Omental fat pad (tissue), 4 donors: ENCODE data around the gene ACBD6. TPM values are rescaled to one million over a fixed set of nuclear protein-coding genes. Genes with fewer than 3 reads are reported as not detected.

Experiments
- ATAC-seq: fragments of 150-250 bp; one replicate; pipeline ENCODE4 v1.9.1; 2016; ENCODE audit warnings: mild to moderate bottlenecking, moderate library complexity; ENCODE audit not compliant: low FRiP score
- DNase-seq: peaks from one replicate; pipeline ENCODE4 v3.0.0-alpha.2; 2019; ENCODE audit warnings: low spot score
- total RNA-seq, 4 donors: library from RNA; depleted of rRNA; stranded (reverse); fragments of >200 nt; gene quantifications; one replicate each; pipeline ENCODE4 v1.1.0, GENCODE V29; 2016
- TF ChIP-seq, protein P1 (sequence below), 3 donors: fragments of 450-650 bp; IDR thresholded peaks; one replicate each; pipeline ENCODE4 v1.5.1; 2016 to 2017; ENCODE audit warnings: antibody characterized with exemption in 3 of 3, mild to moderate bottlenecking in 3 of 3, moderate library complexity in 2 of 3

ACBD6 gene
- total RNA-seq, 4 donors from 2014 or later = 30.0 to 46.2 (median 38.9) TPM

GRCh38 chr1:180503280-180503862 is 994 bp upstream of the ACBD6 start:
- peak; percentile 20 for ATAC-seq

GRCh38 chr1:180501865-180502360 is 464 bp downstream of the ACBD6 start:
- TF ChIP-seq, protein P1, sequence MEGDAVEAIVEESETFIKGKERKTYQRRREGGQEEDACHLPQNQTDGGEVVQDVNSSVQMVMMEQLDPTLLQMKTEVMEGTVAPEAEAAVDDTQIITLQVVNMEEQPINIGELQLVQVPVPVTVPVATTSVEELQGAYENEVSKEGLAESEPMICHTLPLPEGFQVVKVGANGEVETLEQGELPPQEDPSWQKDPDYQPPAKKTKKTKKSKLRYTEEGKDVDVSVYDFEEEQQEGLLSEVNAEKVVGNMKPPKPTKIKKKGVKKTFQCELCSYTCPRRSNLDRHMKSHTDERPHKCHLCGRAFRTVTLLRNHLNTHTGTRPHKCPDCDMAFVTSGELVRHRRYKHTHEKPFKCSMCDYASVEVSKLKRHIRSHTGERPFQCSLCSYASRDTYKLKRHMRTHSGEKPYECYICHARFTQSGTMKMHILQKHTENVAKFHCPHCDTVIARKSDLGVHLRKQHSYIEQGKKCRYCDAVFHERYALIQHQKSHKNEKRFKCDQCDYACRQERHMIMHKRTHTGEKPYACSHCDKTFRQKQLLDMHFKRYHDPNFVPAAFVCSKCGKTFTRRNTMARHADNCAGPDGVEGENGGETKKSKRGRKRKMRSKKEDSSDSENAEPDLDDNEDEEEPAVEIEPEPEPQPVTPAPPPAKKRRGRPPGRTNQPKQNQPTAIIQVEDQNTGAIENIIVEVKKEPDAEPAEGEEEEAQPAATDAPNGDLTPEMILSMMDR (IDR thresholded peaks at IDR 0.05) = no peak
- ATAC-seq = no peak
- no peak for DNase-seq

More at GRCh38 chr1:180503280-180503862, 994 bp upstream of the ACBD6 start:
- DNase-seq = no peak
- TF ChIP-seq, protein P1 (IDR thresholded peaks at IDR 0.05) = no peak

GRCh38 chr1:180500689-180501088 is 1.7 kb downstream of the ACBD6 start:
- DNase-seq = no peak
- TF ChIP-seq, protein P1 (IDR thresholded peaks at IDR 0.05) = no peak
- ATAC-seq = no peak

DNA sequence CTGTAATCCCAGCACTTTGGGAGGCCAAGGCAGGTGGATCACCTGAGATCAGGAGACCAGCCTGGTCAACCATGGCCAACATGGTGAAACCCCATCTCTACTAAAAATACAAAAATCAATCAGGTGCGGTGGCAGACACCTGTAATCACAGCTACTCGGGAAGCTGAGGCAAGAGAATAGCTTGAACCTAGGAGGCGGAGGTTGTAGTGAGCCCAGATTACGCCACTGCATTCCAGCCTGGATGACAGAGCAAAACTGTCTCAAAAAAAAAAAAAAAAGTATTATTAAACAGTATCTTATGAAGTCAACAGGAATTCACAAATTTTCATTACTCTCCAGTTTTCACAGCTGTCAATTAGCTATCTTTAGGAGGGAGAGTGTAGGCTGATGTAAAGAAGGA is 3.8 kb downstream of the ACBD6 start:
- TF ChIP-seq, protein P1 (IDR thresholded peaks at IDR 0.05) = no peak
- ATAC-seq (no peak), DNase-seq (no peak)

DNA sequence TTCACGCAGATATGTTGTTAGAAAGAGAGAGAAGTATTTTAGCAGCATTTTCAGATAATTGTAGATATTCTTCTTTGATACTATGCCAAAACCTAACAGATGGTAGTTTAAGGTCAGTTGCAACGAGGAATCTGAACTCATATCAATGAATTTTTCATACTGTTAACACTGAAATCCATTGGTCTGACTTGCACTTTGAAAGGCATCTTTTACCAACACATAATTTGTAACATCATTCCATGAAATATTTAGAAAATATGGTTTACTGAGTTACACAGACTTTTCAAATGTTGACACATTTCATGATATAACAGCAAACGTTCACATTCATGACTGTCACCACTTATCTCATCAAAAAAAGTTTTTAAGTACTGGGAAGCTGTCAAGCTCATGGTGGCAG is 4.6 kb downstream of the ACBD6 start:
- ATAC-seq = no peak
- TF ChIP-seq, protein P1 (IDR thresholded peaks at IDR 0.05) = no peak
- DNase-seq = no peak

DNA sequence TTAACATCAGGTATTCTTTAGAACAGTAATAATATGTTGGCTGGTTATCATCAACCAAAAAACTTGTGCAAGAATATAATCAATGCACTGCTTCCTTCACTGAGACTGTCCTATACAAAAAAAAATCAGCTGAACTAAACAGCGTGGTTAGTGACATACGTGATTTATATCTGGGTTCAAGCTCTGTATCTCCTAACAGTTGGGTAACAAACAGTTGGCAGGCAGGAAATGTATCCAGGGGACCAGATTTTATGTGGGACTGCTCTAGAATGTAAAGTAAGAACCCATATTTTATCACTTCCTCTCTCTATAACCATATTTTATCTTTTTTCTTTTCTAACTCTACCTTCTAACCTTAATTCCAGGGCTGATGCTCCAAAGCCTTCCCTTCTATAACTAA is 8.0 kb downstream of the ACBD6 start:
- ATAC-seq = no peak
- TF ChIP-seq, protein P1 (IDR thresholded peaks at IDR 0.05) = no peak
- DNase-seq = no peak

DNA sequence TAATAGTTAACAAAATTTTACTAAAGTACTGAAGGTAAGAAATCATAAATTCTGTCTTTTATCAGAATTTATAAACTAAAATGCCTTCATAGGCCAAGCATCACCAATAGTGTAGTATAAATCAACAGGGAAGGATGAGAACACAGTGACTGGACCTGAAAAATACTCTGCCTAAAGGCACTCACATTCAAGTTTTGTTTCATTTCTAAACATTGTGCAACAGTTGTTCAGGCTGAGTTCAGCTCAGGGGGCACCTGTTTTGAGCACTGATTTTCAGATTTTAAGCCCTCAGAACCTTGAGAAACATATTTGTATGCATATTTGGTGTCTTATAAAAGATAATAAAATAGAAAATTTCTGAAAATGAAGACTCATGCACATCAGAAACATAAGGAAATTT is 12.4 kb downstream of the ACBD6 start:
- ATAC-seq = no peak
- DNase-seq = no peak
- TF ChIP-seq, protein P1 (IDR thresholded peaks at IDR 0.05) = no peak
